Measurements from ENCODE around the gene STXBP5L.
"Not testable (repeated sequence)": the region's sequence is repeated elsewhere in the genome, so short reads cannot be mapped to it uniquely, and the experiment has no call there.

The STXBP5L gene

GRCh38 chr3:120908030-120908794 lies at the start of gene STXBP5L:
STXBP5L (plus strand) TSS chr3:120908205; CDS start chr3:120909579, 1,374 bp downstream.
- Histone ChIP-seq H4K20me1 (no peaks in the 10 kb centered on the region), H3K4me2 (peak within 1 kb of the TSS; percentile 83 to 96 (median 90)), H3K9ac (peak within 1 kb of the TSS; percentile 72 to 86 (median 81)), H3K27ac (peak within 1 kb of the TSS; percentile 19 to 83 (median 79); a peak in 21 of 22 replicates), H3K4me3 (peak within 1 kb of the TSS; percentile 64 to 87 (median 80)), H3K36me3 (no peaks in the 10 kb centered on the region), H3K4me1 (peaks cover 14 to 41% (median 22%) of the 10 kb centered on the region in 10 experiments), H3K9me3 (replicated peaks in 1 of 11) (no peaks in the 10 kb centered on the region), H3K27me3 (no peaks in the 10 kb centered on the region)
- no peak for TF ChIP-seq Cebpa-rat (IDR thresholded peaks at IDR 0.05)

GRCh38 chr3:120858521-120858920 lies 49.5 kb upstream of the STXBP5L start:
- no peak overlapping the region for H3K9ac ChIP-seq
- no peak overlapping the region for H3K4me3 ChIP-seq
- H3K27ac ChIP-seq = no peak overlapping the region
- no peaks in the 10 kb centered on the region for H3K27me3 ChIP-seq
- H3K4me2 ChIP-seq = no peak overlapping the region
- no peaks in the 10 kb centered on the region for H3K36me3 ChIP-seq
- no peak for TF ChIP-seq Cebpa-rat (IDR thresholded peaks at IDR 0.05)
- no peaks in the 10 kb centered on the region for H3K9me3 ChIP-seq (replicated peaks in 1 of 11)
- H3K4me1 ChIP-seq = no peaks in the 10 kb centered on the region
- H4K20me1 ChIP-seq = no peaks in the 10 kb centered on the region

GRCh38 chr3:120864541-120864940 lies 43.5 kb upstream of the STXBP5L start:
- no peaks in the 10 kb centered on the region for H3K36me3 ChIP-seq
- H4K20me1 ChIP-seq = no peaks in the 10 kb centered on the region
- no peak overlapping the region for H3K27ac ChIP-seq
- H3K9ac ChIP-seq = no peak overlapping the region
- no peak for TF ChIP-seq Cebpa-rat (IDR thresholded peaks at IDR 0.05)
- H3K9me3 ChIP-seq (replicated peaks in 1 of 11) = no peaks in the 10 kb centered on the region
- no peak overlapping the region for H3K4me2 ChIP-seq
- H3K4me1 ChIP-seq = no peaks in the 10 kb centered on the region
- H3K27me3 ChIP-seq = no peaks in the 10 kb centered on the region
- H3K4me3 ChIP-seq = no peak overlapping the region

GRCh38 chr3:120875507-120875906 lies 32.5 kb upstream of the STXBP5L start:
- no peaks in the 10 kb centered on the region for H3K27me3 ChIP-seq
- H3K36me3 ChIP-seq = no peaks in the 10 kb centered on the region
- no peak overlapping the region for H3K27ac ChIP-seq
- no peak overlapping the region for H3K4me2 ChIP-seq
- no peaks in the 10 kb centered on the region for H4K20me1 ChIP-seq
- H3K4me3 ChIP-seq = no peak overlapping the region
- H3K9me3 ChIP-seq (replicated peaks in 1 of 11) = no peaks in the 10 kb centered on the region
- no peak overlapping the region for H3K9ac ChIP-seq
- no peaks in the 10 kb centered on the region for H3K4me1 ChIP-seq
- TF ChIP-seq Cebpa-rat (IDR thresholded peaks at IDR 0.05) = no peak

- Histone ChIP-seq H3K4me2 (no peak overlapping the region), H3K9me3 (replicated peaks in 1 of 11) (no peaks in the 10 kb centered on the region), H4K20me1 (no peaks in the 10 kb centered on the region), H3K27ac (no peak overlapping the region), H3K4me3 (no peak overlapping the region), H3K27me3 (no peaks in the 10 kb centered on the region), H3K4me1 (no peaks in the 10 kb centered on the region), H3K36me3 (no peaks in the 10 kb centered on the region), H3K9ac (no peak overlapping the region)
- TF ChIP-seq Cebpa-rat (IDR thresholded peaks at IDR 0.05) = no peak
Observed at GRCh38 chr3:120875989-120876388, 32.0 kb upstream of the STXBP5L start.

- Histone ChIP-seq H3K27ac (no peak overlapping the region), H4K20me1 (no peaks in the 10 kb centered on the region)
Observed at GRCh38 chr3:120879411-120879810, 28.6 kb upstream of the STXBP5L start.

GRCh38 chr3:120892921-120893320 lies 15.1 kb upstream of the STXBP5L start:
- H3K27ac ChIP-seq = no peak overlapping the region
- H3K9ac ChIP-seq = no peak overlapping the region
- H3K9me3 ChIP-seq (replicated peaks in 1 of 11) = no peaks in the 10 kb centered on the region
- peaks cover 0 to 14% (median 0%) of the 10 kb centered on the region in 10 experiments; a peak in 7 of 20 replicates for H3K4me1 ChIP-seq
- no peak for TF ChIP-seq Cebpa-rat (IDR thresholded peaks at IDR 0.05)
- H3K27me3 ChIP-seq = no peaks in the 10 kb centered on the region
- H4K20me1 ChIP-seq = no peaks in the 10 kb centered on the region
- no peaks in the 10 kb centered on the region for H3K36me3 ChIP-seq
- H3K4me3 ChIP-seq = no peak overlapping the region
- H3K4me2 ChIP-seq = no peak overlapping the region

More at GRCh38 chr3:120879411-120879810, 28.6 kb upstream of the STXBP5L start:
- Histone ChIP-seq H3K9me3 (replicated peaks in 1 of 11) (no peaks in the 10 kb centered on the region), H3K27me3 (no peaks in the 10 kb centered on the region), H3K36me3 (no peaks in the 10 kb centered on the region), H3K4me2 (no peak overlapping the region), H3K4me3 (no peak overlapping the region), H3K9ac (no peak overlapping the region), H3K4me1 (no peaks in the 10 kb centered on the region)
- TF ChIP-seq Cebpa-rat (IDR thresholded peaks at IDR 0.05) = no peak

GRCh38 chr3:120894316-120895057 lies 13.5 kb upstream of the STXBP5L start:
- H3K4me2 ChIP-seq = peak overlapping the region in 4 of 11 experiments; percentile 18 to 37 (median 24); a peak in 6 of 22 replicates
- TF ChIP-seq Cebpa-rat (IDR thresholded peaks at IDR 0.05) = no peak
- no peaks in the 10 kb centered on the region for H4K20me1 ChIP-seq
- H3K4me3 ChIP-seq = no peak overlapping the region
- H3K36me3 ChIP-seq = no peaks in the 10 kb centered on the region
- no peak overlapping the region for H3K9ac ChIP-seq
- H3K27ac ChIP-seq = peak overlapping the region in 1 of 11 experiments; percentile 1; a peak in 1 of 22 replicates
- no peaks in the 10 kb centered on the region for H3K9me3 ChIP-seq (replicated peaks in 1 of 11)
- H3K27me3 ChIP-seq = no peaks in the 10 kb centered on the region
- H3K4me1 ChIP-seq = peaks cover 0 to 14% (median 0%) of the 10 kb centered on the region in 10 experiments; a peak in 7 of 20 replicates

- H3K27me3 ChIP-seq, H4K20me1 ChIP-seq, H3K9ac ChIP-seq, H3K4me2 ChIP-seq, H3K4me1 ChIP-seq, H3K4me3 ChIP-seq, H3K27ac ChIP-seq, H3K36me3 ChIP-seq: not testable (repeated sequence)
- H3K9me3 ChIP-seq (replicated peaks in 1 of 11) = peaks cover 7 to 19% (median 14%) of the 10 kb centered on the region in 11 experiments; a peak in 17 of 22 replicates
Observed at GRCh38 chr3:120901716-120902115, 6.3 kb upstream of the STXBP5L start.

Data from BLaER1 treated with 17β-estradiol and CSF1 and Interleukin-3, amounts not matched to agents 10 nM and 100 nM (cell line).